Activated CD4-positive, alpha-beta T cell treated with anti-CD3 and anti-CD28 coated beads, Interleukin-10, Interleukin-2, amounts not matched to agents 100 ng/mL and 50 ng/mL, durations not matched to agents 16 hours and 8 hours (primary cell): ENCODE results near the gene BCR.

ENCODE experiments used
- DNase-seq: peaks from one replicate; pipeline ENCODE4 v3.0.0-alpha.2; 2020

BCR gene

GRCh38 chr22:23233084-23233531 is 52.8 kb downstream of the BCR start:
- no peak for DNase-seq

GRCh38 chr22:23233752-23234408 is 53.6 kb downstream of the BCR start:
- peak; percentile 39 for DNase-seq

- DNase-seq, result no peak
Measured at GRCh38 chr22:23234409-23235161, 54.3 kb downstream of the BCR start.

- DNase-seq, result no peak
Measured at GRCh38 chr22:23235425-23235824, 55.1 kb downstream of the BCR start.

- no peak for DNase-seq
Measured at GRCh38 chr22:23236026-23236425, 55.7 kb downstream of the BCR start.

GRCh38 chr22:23236440-23237184 is 56.3 kb downstream of the BCR start:
- no peak for DNase-seq

GRCh38 chr22:23237201-23237798 is 57.0 kb downstream of the BCR start:
- no peak for DNase-seq

GRCh38 chr22:23237841-23238240 is 57.5 kb downstream of the BCR start:
- peak; percentile 45 for DNase-seq

- no peak for DNase-seq
Measured at GRCh38 chr22:23238707-23239106, 58.4 kb downstream of the BCR start.

GRCh38 chr22:23239429-23239828 is 59.1 kb downstream of the BCR start:
- no peak for DNase-seq

GRCh38 chr22:23240639-23241389 is 60.5 kb downstream of the BCR start:
- peak; percentile 55 for DNase-seq

GRCh38 chr22:23241562-23242472 is 61.5 kb downstream of the BCR start:
- DNase-seq, result no peak

GRCh38 chr22:23242473-23243001 is 62.2 kb downstream of the BCR start:
- no peak for DNase-seq

- DNase-seq, result peak; percentile 90
Measured at GRCh38 chr22:23243006-23243573, 62.8 kb downstream of the BCR start.

- no peak for DNase-seq
Measured at GRCh38 chr22:23243859-23244689, 63.8 kb downstream of the BCR start.

GRCh38 chr22:23244690-23245044 is 64.4 kb downstream of the BCR start:
- DNase-seq, result no peak

- peak; percentile 18 for DNase-seq
Measured at GRCh38 chr22:23245045-23245798, 64.9 kb downstream of the BCR start.

GRCh38 chr22:23245799-23246136 is 65.5 kb downstream of the BCR start:
- peak; percentile 24 for DNase-seq
